ENCODE results near the gene RAMACL.
"Not testable (repeated sequence)": the region's sequence is repeated elsewhere in the genome, so short reads cannot be mapped to it uniquely, and the experiment has no call there.

Gene RAMACL

GRCh38 chr6:166586424-166587156 lies at the start of gene RAMACL:
Gene RAMACL (minus strand): TSS chr6:166586678. CDS start chr6:166586477, 201 bp downstream.
- no peak for DNase-seq (ENCODE audit: low read depth)

GRCh38 chr6:166635013-166635970 lies 48.8 kb upstream of the RAMACL start:
- no peak for DNase-seq (ENCODE audit: low read depth)

- not testable (repeated sequence) for DNase-seq (ENCODE audit: low read depth)
Observed at GRCh38 chr6:166634581-166634980, 48.1 kb upstream of the RAMACL start.

GRCh38 chr6:166633732-166634535 lies 47.5 kb upstream of the RAMACL start:
- DNase-seq (ENCODE audit: low read depth): no peak

- no peak for DNase-seq (ENCODE audit: low read depth)
Observed at GRCh38 chr6:166632731-166633130, 46.3 kb upstream of the RAMACL start.

- DNase-seq (ENCODE audit: low read depth): no peak
Observed at GRCh38 chr6:166630462-166630861, 44.0 kb upstream of the RAMACL start.

- no peak for DNase-seq (ENCODE audit: low read depth)
Observed at GRCh38 chr6:166629628-166630027, 43.1 kb upstream of the RAMACL start.

GRCh38 chr6:166627875-166628801 lies 41.7 kb upstream of the RAMACL start:
- no peak for DNase-seq (ENCODE audit: low read depth)

- DNase-seq (ENCODE audit: low read depth): peak; percentile 100
Observed at GRCh38 chr6:166627033-166627874, 40.8 kb upstream of the RAMACL start, which contains the start of gene RPS6KA2. Gene RPS6KA2 (minus strand): TSS chr6:166627251. CDS start chr6:166627019, 232 bp downstream.

- peak; percentile 21 for DNase-seq (ENCODE audit: low read depth)
Observed at GRCh38 chr6:166626177-166627032, 39.9 kb upstream of the RAMACL start.

- DNase-seq (ENCODE audit: low read depth): peak; percentile 52
Observed at GRCh38 chr6:166625356-166625755, 38.9 kb upstream of the RAMACL start.

GRCh38 chr6:166624275-166624674 lies 37.8 kb upstream of the RAMACL start:
- peak; percentile 97 for DNase-seq (ENCODE audit: low read depth)

GRCh38 chr6:166623318-166623717 lies 36.8 kb upstream of the RAMACL start:
- DNase-seq (ENCODE audit: low read depth): no peak

GRCh38 chr6:166621114-166621540 lies 34.6 kb upstream of the RAMACL start:
- no peak for DNase-seq (ENCODE audit: low read depth)

GRCh38 chr6:166620478-166621113 lies 34.1 kb upstream of the RAMACL start:
- DNase-seq (ENCODE audit: low read depth): peak; percentile 30

- DNase-seq (ENCODE audit: low read depth): peak; percentile 98
Observed at GRCh38 chr6:166619912-166620311, 33.4 kb upstream of the RAMACL start.

- DNase-seq (ENCODE audit: low read depth): peak; percentile 72
Observed at GRCh38 chr6:166618866-166619761, 32.6 kb upstream of the RAMACL start.

Measured in fibroblast of gingiva (primary cell).